Activated naive CD8-positive, alpha-beta T cell (primary cell): ENCODE data around the gene TAGLN.
A peak's percentile ranks its signal among the peaks of the same experiment; 100 is the strongest.

Source experiments
- H3K27ac Mint-ChIP-seq: one replicate; pipeline ENCODE4 v1.8.0; 2021; ENCODE audit warnings: mixed read lengths
- H3K27me3 Mint-ChIP-seq: one replicate; pipeline ENCODE4 v1.8.0; 2021; ENCODE audit warnings: mixed read lengths
- H3K36me3 Mint-ChIP-seq: one replicate; pipeline ENCODE4 v1.8.0; 2021; ENCODE audit warnings: mixed read lengths
- H3K4me1 Mint-ChIP-seq: one replicate; pipeline ENCODE4 v1.8.0; 2021; ENCODE audit warnings: low read depth, mixed read lengths
- H3K4me3 Mint-ChIP-seq: one replicate; pipeline ENCODE4 v1.8.0; 2021; ENCODE audit warnings: mild to moderate bottlenecking, mixed read lengths
- H3K9me3 Mint-ChIP-seq: one replicate; pipeline ENCODE4 v1.8.0; 2021; ENCODE audit warnings: low read depth, mixed read lengths

TAGLN gene

GRCh38 chr11:117187428-117187798 is 11.8 kb upstream of the TAGLN start:
- H3K27me3 Mint-ChIP-seq: no peaks in the 10 kb centered on the region
- no peak overlapping the region for H3K4me3 Mint-ChIP-seq
- no peaks in the 10 kb centered on the region for H3K36me3 Mint-ChIP-seq
- H3K4me1 Mint-ChIP-seq: no peaks in the 10 kb centered on the region
- H3K27ac Mint-ChIP-seq: no peak overlapping the region
- H3K9me3 Mint-ChIP-seq: no peaks in the 10 kb centered on the region

- Mint-ChIP-seq H3K27me3 (no peaks in the 10 kb centered on the region), H3K36me3 (no peaks in the 10 kb centered on the region), H3K27ac (no peak overlapping the region), H3K4me1 (no peaks in the 10 kb centered on the region), H3K4me3 (no peak overlapping the region), H3K9me3 (no peaks in the 10 kb centered on the region)
Observed at GRCh38 chr11:117187799-117188481, 11.2 kb upstream of the TAGLN start.

- no peaks in the 10 kb centered on the region for H3K36me3 Mint-ChIP-seq
- H3K4me1 Mint-ChIP-seq: no peaks in the 10 kb centered on the region
- H3K9me3 Mint-ChIP-seq: no peaks in the 10 kb centered on the region
- no peak overlapping the region for H3K27ac Mint-ChIP-seq
- H3K27me3 Mint-ChIP-seq: no peaks in the 10 kb centered on the region
- no peak overlapping the region for H3K4me3 Mint-ChIP-seq
Observed at GRCh38 chr11:117188620-117189081, 10.5 kb upstream of the TAGLN start.

- Mint-ChIP-seq H3K36me3 (no peaks in the 10 kb centered on the region), H3K4me1 (no peaks in the 10 kb centered on the region), H3K27ac (peak overlapping the region; percentile 50), H3K27me3 (no peaks in the 10 kb centered on the region), H3K4me3 (no peak overlapping the region), H3K9me3 (no peaks in the 10 kb centered on the region)
Observed at GRCh38 chr11:117189191-117189940, 9.8 kb upstream of the TAGLN start.

- Mint-ChIP-seq H3K4me1 (no peaks in the 10 kb centered on the region), H3K36me3 (no peaks in the 10 kb centered on the region), H3K9me3 (no peaks in the 10 kb centered on the region), H3K27me3 (no peaks in the 10 kb centered on the region), H3K27ac (no peak overlapping the region), H3K4me3 (no peak overlapping the region)
Observed at GRCh38 chr11:117189941-117190544, 9.1 kb upstream of the TAGLN start.

GRCh38 chr11:117191680-117192400 is 7.3 kb upstream of the TAGLN start:
- no peak overlapping the region for H3K4me3 Mint-ChIP-seq
- H3K36me3 Mint-ChIP-seq: no peaks in the 10 kb centered on the region
- H3K27ac Mint-ChIP-seq: no peak overlapping the region

GRCh38 chr11:117192401-117192875 is 6.7 kb upstream of the TAGLN start:
- Mint-ChIP-seq H3K9me3 (no peaks in the 10 kb centered on the region), H3K27ac (no peak overlapping the region)

More at GRCh38 chr11:117191680-117192400, 7.3 kb upstream of the TAGLN start:
- no peaks in the 10 kb centered on the region for H3K27me3 Mint-ChIP-seq
- no peaks in the 10 kb centered on the region for H3K9me3 Mint-ChIP-seq
- peaks cover 2% of the 10 kb centered on the region for H3K4me1 Mint-ChIP-seq

GRCh38 chr11:117193130-117194020 is 5.8 kb upstream of the TAGLN start:
- peaks cover 2% of the 10 kb centered on the region for H3K4me1 Mint-ChIP-seq
- no peak overlapping the region for H3K4me3 Mint-ChIP-seq
- H3K27me3 Mint-ChIP-seq: no peaks in the 10 kb centered on the region
- no peaks in the 10 kb centered on the region for H3K9me3 Mint-ChIP-seq
- no peaks in the 10 kb centered on the region for H3K36me3 Mint-ChIP-seq
- peak overlapping the region; percentile 50 for H3K27ac Mint-ChIP-seq

More at GRCh38 chr11:117192401-117192875, 6.7 kb upstream of the TAGLN start:
- Mint-ChIP-seq H3K36me3 (no peaks in the 10 kb centered on the region), H3K27me3 (no peaks in the 10 kb centered on the region), H3K4me1 (peaks cover 2% of the 10 kb centered on the region), H3K4me3 (no peak overlapping the region)

- H3K4me1 Mint-ChIP-seq: peaks cover 2% of the 10 kb centered on the region
- no peak overlapping the region for H3K27ac Mint-ChIP-seq
- H3K9me3 Mint-ChIP-seq: no peaks in the 10 kb centered on the region
- H3K36me3 Mint-ChIP-seq: no peaks in the 10 kb centered on the region
- no peaks in the 10 kb centered on the region for H3K27me3 Mint-ChIP-seq
- no peak overlapping the region for H3K4me3 Mint-ChIP-seq
Observed at GRCh38 chr11:117194267-117194666, 4.9 kb upstream of the TAGLN start.

- peaks cover 2% of the 10 kb centered on the region for H3K4me1 Mint-ChIP-seq
- no peaks in the 10 kb centered on the region for H3K9me3 Mint-ChIP-seq
Observed at GRCh38 chr11:117195258-117195657, 3.9 kb upstream of the TAGLN start.

GRCh38 chr11:117195761-117196160 is 3.4 kb upstream of the TAGLN start:
- Mint-ChIP-seq H3K36me3 (no peaks in the 10 kb centered on the region), H3K4me1 (peaks cover 2% of the 10 kb centered on the region), H3K27ac (peak overlapping the region; percentile 58), H3K27me3 (no peaks in the 10 kb centered on the region), H3K4me3 (no peak overlapping the region), H3K9me3 (no peaks in the 10 kb centered on the region)

More at GRCh38 chr11:117195258-117195657, 3.9 kb upstream of the TAGLN start:
- no peaks in the 10 kb centered on the region for H3K36me3 Mint-ChIP-seq
- H3K27ac Mint-ChIP-seq: peak overlapping the region; percentile 58
- H3K4me3 Mint-ChIP-seq: no peak overlapping the region
- H3K27me3 Mint-ChIP-seq: no peaks in the 10 kb centered on the region

GRCh38 chr11:117197006-117197405 is 2.2 kb upstream of the TAGLN start:
- Mint-ChIP-seq H3K9me3 (no peaks in the 10 kb centered on the region), H3K27ac (no peak overlapping the region), H3K36me3 (no peaks in the 10 kb centered on the region), H3K4me3 (no peak overlapping the region), H3K4me1 (peaks cover 2% of the 10 kb centered on the region), H3K27me3 (no peaks in the 10 kb centered on the region)

- Mint-ChIP-seq H3K27ac (no peak overlapping the region), H3K9me3 (no peaks in the 10 kb centered on the region), H3K4me1 (peaks cover 2% of the 10 kb centered on the region), H3K4me3 (no peak overlapping the region), H3K27me3 (no peaks in the 10 kb centered on the region), H3K36me3 (no peaks in the 10 kb centered on the region)
Observed at GRCh38 chr11:117197516-117198456, 1.4 kb upstream of the TAGLN start.
